NCI-H1694 treated with DMSO at 0.1 percent for 48 hours (cell line): ENCODE results near the gene C2orf69.
A peak's percentile ranks its signal among the peaks of the same experiment; 100 is the strongest.

Experiments
- DNase-seq: peaks from one replicate; lab custom pipeline; 2025; lab: John Stamatoyannopoulos, UW

Gene C2orf69

DNA sequence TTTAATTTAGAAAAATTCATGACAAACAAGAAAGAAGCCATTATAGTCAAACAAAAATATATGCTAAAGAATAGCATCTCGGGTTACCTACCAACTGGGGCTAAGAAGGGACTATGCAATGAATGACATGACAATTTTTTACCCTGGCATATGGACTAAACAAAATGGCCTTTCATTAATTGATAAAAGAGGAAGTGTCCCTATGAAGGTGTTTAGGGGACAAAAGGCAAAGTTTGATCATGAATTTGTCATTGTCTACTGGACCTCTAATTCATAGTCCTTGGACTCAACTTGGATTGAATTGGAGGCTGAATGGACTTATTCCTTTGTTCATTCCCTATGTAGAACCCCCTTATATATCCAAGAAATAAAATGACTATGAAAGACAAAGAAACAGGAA, 57.0 kb downstream of the C2orf69 start:
- no peak for DNase-seq

DNA sequence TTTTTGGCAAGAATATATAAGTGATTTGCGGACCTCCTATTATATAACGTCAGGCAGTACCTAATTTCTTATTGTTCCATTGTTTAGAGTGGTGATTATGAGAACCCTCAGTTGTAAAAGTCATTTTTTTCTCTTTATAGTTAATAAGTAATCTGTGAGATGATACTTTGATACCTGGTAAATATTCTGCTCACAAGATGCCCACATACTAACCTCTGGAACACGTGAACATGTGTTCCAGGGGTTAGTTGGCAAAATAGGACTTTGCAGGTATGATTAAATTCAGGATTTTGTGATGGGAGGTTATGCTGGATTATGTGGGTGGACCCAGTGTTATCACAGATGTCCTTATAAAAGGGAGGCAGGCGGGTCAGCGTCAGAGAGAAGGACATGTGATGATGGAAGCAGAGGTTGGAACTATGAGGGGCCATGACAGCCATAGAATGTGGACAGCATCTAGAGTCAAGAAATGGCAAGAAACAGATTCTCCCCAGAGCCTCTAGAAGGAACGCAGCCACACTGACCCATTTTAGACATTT, 61.1 kb downstream of the C2orf69 start:
- no peak for DNase-seq

DNA sequence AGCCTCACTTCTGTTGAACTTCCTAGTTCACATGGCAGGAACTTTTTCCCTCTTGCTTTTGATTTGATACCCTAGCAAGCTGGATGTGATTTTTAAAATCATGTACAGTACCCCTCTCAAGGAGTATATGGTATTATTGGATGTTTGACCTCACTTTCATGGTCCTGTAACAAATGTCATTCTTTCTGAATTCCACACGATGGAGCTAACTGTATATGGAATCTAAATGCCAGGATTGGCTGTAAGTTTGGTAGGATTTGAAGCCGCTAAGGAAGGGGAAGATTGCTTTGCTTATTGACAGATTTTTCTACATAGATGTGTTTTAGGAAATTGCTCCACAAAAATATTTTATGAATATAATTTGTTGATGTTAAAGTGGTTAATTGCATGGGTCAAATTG, 62.6 kb downstream of the C2orf69 start:
- DNase-seq: peak; percentile 54

DNA sequence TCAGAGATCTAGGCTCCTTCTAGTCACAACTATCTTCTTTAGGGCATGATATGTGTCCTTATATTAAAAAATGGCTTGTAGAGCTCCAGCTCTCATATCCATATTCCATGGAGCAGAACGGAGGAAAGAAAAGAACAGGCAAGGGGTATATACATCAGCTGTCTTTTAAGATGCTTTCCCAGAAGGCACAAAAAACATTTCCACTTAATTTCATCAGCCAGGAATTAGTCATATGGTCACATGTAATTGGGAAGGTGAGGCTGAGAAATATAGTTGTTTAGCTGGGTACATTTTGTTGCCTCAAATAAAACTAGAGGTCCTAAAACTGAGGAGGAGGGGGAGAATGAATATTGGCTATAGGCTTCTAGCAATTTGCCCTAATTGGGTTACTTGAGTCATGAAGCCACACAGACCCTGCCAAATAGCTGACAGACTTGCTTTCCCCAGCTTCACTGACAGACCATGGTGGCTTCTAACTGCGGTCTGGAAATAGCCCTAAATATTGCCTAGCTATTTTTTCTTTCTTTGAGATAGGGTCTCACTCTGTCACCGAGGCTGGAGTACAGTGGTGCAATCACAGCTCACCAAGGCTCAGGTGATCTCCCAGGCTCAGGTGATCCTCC, 64.3 kb downstream of the C2orf69 start:
- no peak for DNase-seq
